A549 (cell line): ENCODE results near the gene CD34.

Experiments used
- FOSL2 ChIP-seq, 2 experiments: fragments of 450-650 bp in 1 of 2; fragments of >200 bp in 1 of 2; sonication (Bioruptor Twin) in 1 of 2; formaldehyde crosslinking; IDR thresholded peaks; 2 replicates each; pipeline versions ENCODE4 v1.5.0 to v1.6.1; 2016 to 2020; ENCODE audit warnings: mild to moderate bottlenecking in 1 of 2, moderate library complexity in 1 of 2
- ZNF302 ChIP-seq: fragments of 250-450 bp; sonication (Bioruptor Pico); IDR thresholded peaks from 2 replicates; pipeline ENCODE4 v1.9.0; 2021; ENCODE audit warnings: inconsistent platforms, mild to moderate bottlenecking, moderate library complexity

DNA sequence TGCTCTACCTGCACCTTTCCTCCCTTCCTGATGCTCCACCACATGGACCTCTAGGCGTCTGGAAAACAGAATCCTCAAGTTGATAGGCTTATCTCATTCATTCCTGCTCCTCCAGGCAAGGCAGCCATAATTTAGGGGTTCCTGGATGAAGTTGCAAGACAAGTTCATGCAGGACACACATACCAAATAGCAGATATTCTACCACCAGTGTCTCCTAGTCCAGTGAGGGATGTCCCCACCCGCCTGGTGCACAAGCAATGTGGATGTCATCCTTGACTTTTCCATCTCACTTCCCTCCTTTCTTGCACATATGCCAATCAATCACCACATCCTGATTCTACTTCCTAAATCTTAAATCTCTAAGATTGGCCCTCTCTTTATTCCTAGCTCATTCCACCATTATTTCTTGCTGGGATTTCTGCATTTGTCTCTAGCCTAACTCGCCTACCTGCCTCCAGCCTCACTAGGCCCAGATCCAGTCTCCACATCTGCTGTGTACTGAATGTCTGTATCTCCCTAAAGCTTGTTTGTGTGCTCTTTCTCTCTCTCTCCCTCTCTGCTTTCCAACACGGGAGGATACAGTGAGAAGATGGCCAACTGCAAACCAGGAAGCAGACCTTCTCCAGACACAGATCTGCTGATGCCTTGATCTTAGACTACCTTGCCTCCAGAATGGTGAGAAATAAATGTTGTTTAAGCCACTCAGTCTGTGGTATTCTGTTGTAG, 40.5 kb downstream of the CD34 start:
- no peak for TF ChIP-seq ZNF302 (CRISPR knock-in tag)
- TF ChIP-seq FOSL2 (IDR thresholded peaks at IDR 0.05), result no peak
- no peak for TF ChIP-seq FOSL2 (CRISPR knock-in tag; IDR thresholded peaks at IDR 0.05)
